Glutamatergic neuron (in vitro differentiated cells): Measurements from ENCODE around the gene TXNRD1. TPM values are rescaled to one million over a fixed set of nuclear protein-coding genes. Genes with fewer than 3 reads are reported as not detected.

Experiments used
- DNase-seq: peaks from one replicate; pipeline ENCODE4 v3.0.0; 2022
- H3K27ac Mint-ChIP-seq: one replicate; pipeline ENCODE4 v1.8.0; 2020; ENCODE audit warnings: mild to moderate bottlenecking, mixed read lengths, inconsistent platforms; ENCODE audit not compliant: unreplicated experiment
- H3K27me3 Mint-ChIP-seq: one replicate; pipeline ENCODE4 v1.8.0; 2020; ENCODE audit warnings: mild to moderate bottlenecking, moderate library complexity, mixed read lengths, inconsistent platforms; ENCODE audit not compliant: unreplicated experiment
- H3K36me3 Mint-ChIP-seq: one replicate; pipeline ENCODE4 v1.8.0; 2020; ENCODE audit warnings: mild to moderate bottlenecking, mixed read lengths, inconsistent platforms; ENCODE audit not compliant: unreplicated experiment
- H3K4me1 Mint-ChIP-seq: one replicate; pipeline ENCODE4 v1.8.0; 2020; ENCODE audit warnings: mild to moderate bottlenecking, low read depth, mixed read lengths, inconsistent platforms; ENCODE audit not compliant: unreplicated experiment
- H3K4me3 Mint-ChIP-seq: one replicate; pipeline ENCODE4 v1.8.0; 2020; ENCODE audit warnings: mild to moderate bottlenecking, mixed read lengths, inconsistent platforms; ENCODE audit not compliant: unreplicated experiment
- H3K9me3 Mint-ChIP-seq: one replicate; pipeline ENCODE4 v1.8.0; 2020; ENCODE audit warnings: mild to moderate bottlenecking, moderate library complexity, mixed read lengths, inconsistent platforms; ENCODE audit not compliant: unreplicated experiment
- CTCF ChIP-seq: fragments of 200-600 bp; sonication (generic); IDR thresholded peaks from one replicate; pipeline ENCODE4 v1.5.0; 2021; ENCODE audit not compliant: partially characterized antibody, unreplicated experiment
- total RNA-seq: library from RNA; stranded (reverse); fragmentation: NEBNext Ultra II Directional; extraction: Animal tissue kit (Norgen Biotek cat#: 25700); gene quantifications from one replicate; pipeline ENCODE4 v1.2.1, GENCODE V29; 2021; ENCODE audit not compliant: unreplicated experiment

The TXNRD1 gene
- total RNA-seq, 1 donor from 2014 or later, result 81.1 TPM

- H3K36me3 Mint-ChIP-seq, result peaks cover 10% of the 10 kb centered on the region
- H3K27me3 Mint-ChIP-seq, result peaks cover 3% of the 10 kb centered on the region
- peak; percentile 69 for TF ChIP-seq CTCF
- H3K4me1 Mint-ChIP-seq, result no peaks in the 10 kb centered on the region
- H3K27ac Mint-ChIP-seq, result no peak overlapping the region
- no peak overlapping the region for H3K4me3 Mint-ChIP-seq
- peak; percentile 26 for DNase-seq
- H3K9me3 Mint-ChIP-seq, result peaks cover 12% of the 10 kb centered on the region
Measured at GRCh38 chr12:104201238-104202001, 14.2 kb upstream of the TXNRD1 start.

GRCh38 chr12:104204690-104205480 is 10.7 kb upstream of the TXNRD1 start:
- no peak for TF ChIP-seq CTCF
- H3K27ac Mint-ChIP-seq, result no peak overlapping the region
- H3K27me3 Mint-ChIP-seq, result peaks cover 5% of the 10 kb centered on the region
- no peak overlapping the region for H3K4me3 Mint-ChIP-seq
- DNase-seq, result no peak
- peaks cover 10% of the 10 kb centered on the region for H3K36me3 Mint-ChIP-seq
- no peaks in the 10 kb centered on the region for H3K4me1 Mint-ChIP-seq
- peaks cover 11% of the 10 kb centered on the region for H3K9me3 Mint-ChIP-seq

GRCh38 chr12:104207416-104208205 is 8.0 kb upstream of the TXNRD1 start:
- no peak for DNase-seq
- H3K27ac Mint-ChIP-seq, result no peak overlapping the region
- no peak overlapping the region for H3K4me3 Mint-ChIP-seq
- H3K27me3 Mint-ChIP-seq, result peaks cover 4% of the 10 kb centered on the region
- no peak for TF ChIP-seq CTCF
- no peaks in the 10 kb centered on the region for H3K4me1 Mint-ChIP-seq
- no peaks in the 10 kb centered on the region for H3K36me3 Mint-ChIP-seq
- peaks cover 3% of the 10 kb centered on the region for H3K9me3 Mint-ChIP-seq

GRCh38 chr12:104212516-104212915 is 3.1 kb upstream of the TXNRD1 start:
- TF ChIP-seq CTCF, result no peak
- Mint-ChIP-seq H3K9me3 (no peaks in the 10 kb centered on the region), H3K36me3 (no peaks in the 10 kb centered on the region), H3K27me3 (peaks cover 10% of the 10 kb centered on the region), H3K27ac (no peak overlapping the region), H3K4me1 (no peaks in the 10 kb centered on the region), H3K4me3 (no peak overlapping the region)
- no peak for DNase-seq
